ENCODE results near the gene SHISAL2A.

- TF ChIP-seq POLR2A (IDR thresholded peaks at IDR 0.05; ENCODE audit: low read depth, low read length) (no peak), POLR2AphosphoS5 (IDR thresholded peaks at IDR 0.05; ENCODE audit: low read depth, low read length) (no peak), TAF1 (IDR thresholded peaks at IDR 0.05; ENCODE audit: borderline replicate concordance, low read depth, low read length) (no peak)
Measured at GRCh38 chr1:52695627-52696026, 62.7 kb downstream of the SHISAL2A start.
